Activated B cell treated with CpG ODN at 0.5 μM for 24 hours (primary cell): ENCODE data around the gene HNRNPR. TPM values are rescaled to one million over a fixed set of nuclear protein-coding genes. Genes with fewer than 3 reads are reported as not detected.

Source experiments
- ATAC-seq: fragments of 200-7000 bp; cut with Tn5 transposase; one replicate; pipeline ENCODE4 v1.10.0; 2021; ENCODE audit warnings: low read depth, mild to moderate bottlenecking, moderate library complexity
- CTCF ChIA-PET: fragments of 350-600 bp; sonication (Branson Sonifier 250); formaldehyde crosslinking; loops from one replicate; lab custom pipeline; 2021; ENCODE audit warnings: antibody characterized with exemption; lab: Charles Lee
- POLR2A ChIA-PET: fragments of 350-600 bp; sonication (Branson Sonifier 250); formaldehyde crosslinking; loops from one replicate; lab custom pipeline; 2021; ENCODE audit warnings: antibody characterized with exemption; lab: Charles Lee
- DNase-seq: peaks from one replicate; pipeline ENCODE4 v3.0.0; 2022
- H3K27ac Mint-ChIP-seq: one replicate; pipeline ENCODE4 v1.8.0; 2020; ENCODE audit warnings: mixed read lengths
- H3K27me3 Mint-ChIP-seq: one replicate; pipeline ENCODE4 v1.8.0; 2021; ENCODE audit warnings: mixed read lengths
- H3K36me3 Mint-ChIP-seq: one replicate; pipeline ENCODE4 v1.8.0; 2021; ENCODE audit warnings: low read depth, mixed read lengths
- H3K4me1 Mint-ChIP-seq: one replicate; pipeline ENCODE4 v1.8.0; 2021; ENCODE audit warnings: mixed read lengths
- H3K4me3 Mint-ChIP-seq: one replicate; pipeline ENCODE4 v1.8.0; 2020; ENCODE audit warnings: mild to moderate bottlenecking, mixed read lengths
- H3K9me3 Mint-ChIP-seq: one replicate; pipeline ENCODE4 v1.8.0; 2020; ENCODE audit warnings: mixed read lengths
- intact Hi-C: fragments of 100-400 bp; cut with micrococcal nuclease; formaldehyde crosslinking; loops from one replicate; pipeline ENCODE4 v1.15.1; 2024
- total RNA-seq: library from RNA; stranded (reverse); gene quantifications from 2 replicates; pipeline ENCODE4 v1.2.3, GENCODE V29; 2022
- TF ChIP-seq, protein P1 (sequence below): fragments of 200-600 bp; IDR thresholded peaks from one replicate; pipeline ENCODE4 v1.8.0; 2022; ENCODE audit warnings: antibody characterized with exemption, mild to moderate bottlenecking

HNRNPR gene
- total RNA-seq, 1 donor from 2014 or later: 171 TPM

GRCh38 chr1:23370709-23371584 lies 26.9 kb upstream of the HNRNPR start:
- H3K36me3 Mint-ChIP-seq: peaks cover 16% of the 10 kb centered on the region
- H3K27ac Mint-ChIP-seq: no peak overlapping the region
- H3K9me3 Mint-ChIP-seq: no peaks in the 10 kb centered on the region
- intact Hi-C loops: no loop called here
- POLR2A ChIA-PET: interaction anchor here (7.4 kb wide), 1 partner anchor 26 kb away, joined by 136 read pairs; the partner anchor contains the start of gene HNRNPR
- TF ChIP-seq, protein P1, sequence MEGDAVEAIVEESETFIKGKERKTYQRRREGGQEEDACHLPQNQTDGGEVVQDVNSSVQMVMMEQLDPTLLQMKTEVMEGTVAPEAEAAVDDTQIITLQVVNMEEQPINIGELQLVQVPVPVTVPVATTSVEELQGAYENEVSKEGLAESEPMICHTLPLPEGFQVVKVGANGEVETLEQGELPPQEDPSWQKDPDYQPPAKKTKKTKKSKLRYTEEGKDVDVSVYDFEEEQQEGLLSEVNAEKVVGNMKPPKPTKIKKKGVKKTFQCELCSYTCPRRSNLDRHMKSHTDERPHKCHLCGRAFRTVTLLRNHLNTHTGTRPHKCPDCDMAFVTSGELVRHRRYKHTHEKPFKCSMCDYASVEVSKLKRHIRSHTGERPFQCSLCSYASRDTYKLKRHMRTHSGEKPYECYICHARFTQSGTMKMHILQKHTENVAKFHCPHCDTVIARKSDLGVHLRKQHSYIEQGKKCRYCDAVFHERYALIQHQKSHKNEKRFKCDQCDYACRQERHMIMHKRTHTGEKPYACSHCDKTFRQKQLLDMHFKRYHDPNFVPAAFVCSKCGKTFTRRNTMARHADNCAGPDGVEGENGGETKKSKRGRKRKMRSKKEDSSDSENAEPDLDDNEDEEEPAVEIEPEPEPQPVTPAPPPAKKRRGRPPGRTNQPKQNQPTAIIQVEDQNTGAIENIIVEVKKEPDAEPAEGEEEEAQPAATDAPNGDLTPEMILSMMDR: no peak
- CTCF ChIA-PET: no interaction called here
- peak overlapping the region; percentile 15 for H3K4me3 Mint-ChIP-seq
- ATAC-seq (no peak), DNase-seq (no peak)
- peaks cover 26% of the 10 kb centered on the region for H3K4me1 Mint-ChIP-seq
- no peaks in the 10 kb centered on the region for H3K27me3 Mint-ChIP-seq

DNA sequence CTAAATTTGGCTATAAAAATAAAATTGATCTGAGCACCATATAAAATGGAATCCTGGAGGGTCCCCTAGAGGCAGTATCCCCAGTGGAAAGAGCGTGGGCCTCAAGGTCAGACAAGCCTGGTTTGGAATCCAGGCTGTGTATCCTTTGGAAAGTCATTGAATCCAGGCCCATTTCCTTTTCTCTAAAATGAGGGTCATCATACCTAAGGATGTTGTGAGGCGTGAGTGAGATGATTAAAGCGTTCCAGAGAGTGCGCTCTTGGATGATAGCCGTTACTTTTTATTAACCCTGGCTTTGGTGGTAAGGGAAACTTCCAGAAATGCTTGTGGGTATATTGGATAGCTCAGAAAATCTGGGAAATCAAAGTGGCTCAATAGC lies 26.2 kb upstream of the HNRNPR start:
- H3K4me1 Mint-ChIP-seq: peaks cover 26% of the 10 kb centered on the region
- no peak overlapping the region for H3K27ac Mint-ChIP-seq
- CTCF ChIA-PET: no interaction called here
- ATAC-seq (no peak), DNase-seq (no peak)
- no peak overlapping the region for H3K4me3 Mint-ChIP-seq
- POLR2A ChIA-PET: interaction anchor here (7.4 kb wide), 1 partner anchor 25 kb away, joined by 136 read pairs; the partner anchor contains the start of gene HNRNPR
- H3K36me3 Mint-ChIP-seq: peaks cover 17% of the 10 kb centered on the region
- TF ChIP-seq, protein P1: no peak
- H3K27me3 Mint-ChIP-seq: no peaks in the 10 kb centered on the region
- H3K9me3 Mint-ChIP-seq: no peaks in the 10 kb centered on the region
- intact Hi-C loops: no loop called here

- DNase-seq (no peak), ATAC-seq (no peak)
- Mint-ChIP-seq H3K9me3 (no peaks in the 10 kb centered on the region), H3K4me3 (peak within 1 kb of the TSS; percentile 97), H3K27ac (peak within 1 kb of the TSS; percentile 97), H3K4me1 (peaks cover 26% of the 10 kb centered on the region), H3K27me3 (no peaks in the 10 kb centered on the region), H3K36me3 (peaks cover 20% of the 10 kb centered on the region)
- intact Hi-C loops: loop anchor here (2.0 to 10.0 kb wide), 3 partner anchors 161 to 1375 kb away; partner anchors contain the start of genes CLIC4 and E2F2
- POLR2A ChIA-PET: interaction anchor here (7.4 kb wide), 1 partner anchor 24 kb away, joined by 136 read pairs; the partner anchor contains the start of gene HNRNPR
- TF ChIP-seq, protein P1: no peak
- CTCF ChIA-PET: no interaction called here
Measured at GRCh38 chr1:23369335-23370013, 25.4 kb upstream of the HNRNPR start, which contains the start of gene ZNF436. Gene ZNF436 (minus strand): TSS chr1:23369836. CDS start chr1:23368005, 1,831 bp downstream.

DNA sequence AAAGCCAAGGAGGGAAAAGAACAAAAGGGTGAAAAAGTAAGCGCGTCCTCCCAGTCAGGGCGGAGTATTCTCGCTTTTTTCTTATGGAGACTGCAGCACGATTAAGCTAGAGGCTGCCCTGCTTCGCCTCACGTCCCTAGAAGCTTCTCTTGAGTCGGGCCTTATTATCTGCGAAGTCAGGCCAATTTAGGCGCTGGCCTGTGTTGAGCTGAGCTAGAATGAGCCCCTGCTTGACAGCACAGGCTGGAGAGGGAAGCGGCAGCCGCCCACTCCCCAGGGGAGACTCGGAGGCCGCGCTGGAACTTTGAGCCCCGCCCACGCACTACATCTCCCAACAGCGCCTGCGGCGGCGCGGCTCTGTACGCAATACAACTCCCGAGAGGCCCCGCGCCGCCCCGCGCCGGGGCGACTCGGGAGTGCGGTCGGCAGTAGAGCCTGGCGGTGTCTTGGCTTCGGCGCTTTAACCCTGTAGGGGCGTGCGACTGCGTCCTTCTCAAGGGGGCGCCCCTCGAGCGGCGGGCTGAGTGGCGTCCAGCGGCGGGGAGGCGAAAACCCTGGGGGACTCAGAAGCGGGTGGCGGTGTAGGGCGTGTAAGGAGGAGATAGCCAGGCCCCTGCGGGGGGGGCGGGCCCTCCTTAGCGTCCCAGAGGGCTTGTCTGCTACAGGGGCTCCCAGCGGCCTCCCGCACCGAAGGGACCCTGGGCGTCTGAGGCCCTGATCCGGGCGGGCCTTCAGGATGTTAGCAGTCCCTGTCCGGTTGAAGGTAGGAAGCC lies 24.7 kb upstream of the HNRNPR start:
- ChIA-PET POLR2A (interaction anchor here (0.5 to 7.4 kb wide), 7 partner anchors 11 to 591 kb away, joined by 3 to 136 read pairs (median 4); partner anchors contain the start of genes ASAP3, HNRNPR and PNRC2), CTCF (interaction anchor here (1.1 kb wide), 1 partner anchor 35 kb away, joined by 3 read pairs; no protein-coding TSS in a partner anchor)
- H3K9me3 Mint-ChIP-seq: no peaks in the 10 kb centered on the region
- intact Hi-C loops: loop anchor here (1.0 to 10.0 kb wide), 5 partner anchors 24 to 1376 kb away; partner anchors contain the start of genes ASAP3, CLIC4, E2F2 and HNRNPR
- ATAC-seq (peak; percentile 74), DNase-seq (peak; percentile 87)
- peaks cover 23% of the 10 kb centered on the region for H3K36me3 Mint-ChIP-seq
- H3K4me3 Mint-ChIP-seq: peak overlapping the region; percentile 97
- H3K27ac Mint-ChIP-seq: peak overlapping the region; percentile 97
- TF ChIP-seq, protein P1: no peak
- H3K4me1 Mint-ChIP-seq: peaks cover 26% of the 10 kb centered on the region
- H3K27me3 Mint-ChIP-seq: no peaks in the 10 kb centered on the region
